Common myeloid progenitor, CD34-positive (primary cell): ENCODE measurements around the gene NKG7.
A peak's percentile ranks its signal among the peaks of the same experiment; 100 is the strongest.

Source experiments
- CTCF ChIA-PET: fragments of 350-600 bp; sonication (Branson Sonifier 250); formaldehyde crosslinking; loops from one replicate; lab custom pipeline; 2021; ENCODE audit warnings: antibody characterized with exemption; lab: Charles Lee
- POLR2A ChIA-PET: fragments of 350-600 bp; sonication (Branson Sonifier 250); formaldehyde crosslinking; loops from one replicate; lab custom pipeline; 2021; ENCODE audit warnings: antibody characterized with exemption; lab: Charles Lee
- DNase-seq, 3 donors: peaks; one replicate each; pipeline versions ENCODE4 v3.0.0 to v3.0.0-alpha.2; 2013
- H3K27ac ChIP-seq, 2 experiments: 1 replicate in 1 of 2; 2 replicates in 1 of 2; pipeline ENCODE4 v1.7.0; 2013; ENCODE audit warnings: inconsistent platforms in 2 of 2, low read length in 2 of 2, mild to moderate bottlenecking in 2 of 2, low read depth in 1 of 2, moderate library complexity in 1 of 2; ENCODE audit not compliant: severe bottlenecking in 2 of 2, insufficient read depth in 1 of 2, poor library complexity in 1 of 2
- H3K27me3 ChIP-seq, 5 experiments: replicated peaks in 2 of 5; 1 replicate in 3 of 5; 2 replicates in 2 of 5; pipeline versions ENCODE4 v1.6.1 to v1.7.0; 2013; ENCODE audit warnings: low read length in 4 of 5, mild to moderate bottlenecking in 2 of 5, moderate library complexity in 2 of 5, inconsistent platforms in 1 of 5; ENCODE audit not compliant: insufficient read depth in 5 of 5, control insufficient read depth in 4 of 5
- H3K36me3 ChIP-seq, 4 experiments: 1 replicate in 2 of 4; 2 replicates in 2 of 4; pipeline versions ENCODE4 v1.6.1 to v1.7.0; 2013; ENCODE audit warnings: low read length in 3 of 4, control low read depth in 1 of 4, mild to moderate bottlenecking in 1 of 4; ENCODE audit not compliant: control insufficient read depth in 4 of 4, insufficient read depth in 4 of 4
- H3K4me1 ChIP-seq, 4 experiments: 1 replicate in 3 of 4; 2 replicates in 1 of 4; pipeline versions ENCODE4 v1.6.1 to v1.7.1; 2013; ENCODE audit warnings: low read length in 3 of 4, mild to moderate bottlenecking in 3 of 4, control low read depth in 1 of 4, inconsistent platforms in 1 of 4, moderate library complexity in 1 of 4; ENCODE audit not compliant: control insufficient read depth in 4 of 4, insufficient read depth in 4 of 4; ENCODE audit errors: control extremely low read depth in 1 of 4
- H3K4me3 ChIP-seq, 7 experiments: 1 replicate in 4 of 7; 2 replicates in 3 of 7; pipeline versions ENCODE4 v1.5.1 to v1.7.0; 2013; ENCODE audit warnings: mild to moderate bottlenecking in 7 of 7, low read length in 6 of 7, moderate library complexity in 6 of 7, inconsistent platforms in 2 of 7, low read depth in 2 of 7, control low read depth in 1 of 7; ENCODE audit not compliant: insufficient read depth in 4 of 7, control insufficient read depth in 1 of 7; ENCODE audit errors: extremely low read depth in 1 of 7
- H3K9me3 ChIP-seq, 5 experiments: 1 replicate in 4 of 5; 2 replicates in 1 of 5; pipeline versions ENCODE4 v1.6.1 to v1.7.1; 2013; ENCODE audit warnings: low read length in 4 of 5, mild to moderate bottlenecking in 2 of 5, inconsistent platforms in 1 of 5, low read depth in 1 of 5, moderate library complexity in 1 of 5; ENCODE audit not compliant: control insufficient read depth in 4 of 5, insufficient read depth in 2 of 5; ENCODE audit errors: control extremely low read depth in 1 of 5
- WGBS: methylation state at CpG from one replicate; pipeline ENCODE4 v1.1.5; 2013; ENCODE audit not compliant: insufficient coverage; 5-methylcytosine and 5-hydroxymethylcytosine counted together

Gene NKG7

GRCh38 chr19:51392701-51393100 lies 20.2 kb upstream of the NKG7 start:
- no peaks in the 10 kb centered on the region for H3K36me3 ChIP-seq
- H3K27me3 ChIP-seq, result no peaks in the 10 kb centered on the region
- no peak overlapping the region for H3K4me3 ChIP-seq
- no CpG with 5 or more reads among the region's 1 CpG for WGBS
- peaks cover 0 to 28% (median 24%) of the 10 kb centered on the region in 4 experiments for H3K4me1 ChIP-seq
- no peaks in the 10 kb centered on the region for H3K9me3 ChIP-seq
- ChIA-PET CTCF (no interaction called here), POLR2A (no interaction called here)
- no peak for DNase-seq
- no peak overlapping the region for H3K27ac ChIP-seq

- DNase-seq, result no peak
- Histone ChIP-seq H3K4me3 (peak overlapping the region in 6 of 7 experiments; percentile 19 to 69 (median 51)), H3K27me3 (no peaks in the 10 kb centered on the region), H3K4me1 (peaks cover 0 to 28% (median 24%) of the 10 kb centered on the region in 4 experiments), H3K36me3 (no peaks in the 10 kb centered on the region), H3K27ac (peak overlapping the region in 1 of 2 experiments; percentile 73), H3K9me3 (no peaks in the 10 kb centered on the region)
- ChIA-PET CTCF (no interaction called here), POLR2A (interaction anchor here (1.0 kb wide), 1 partner anchor 24 kb away, joined by 4 read pairs; no protein-coding TSS in a partner anchor)
- 43% methylated on average over 6 of the region's 8 CpGs for WGBS
These were observed 18.7 kb upstream of the NKG7 start for GRCh38 chr19:51391073-51391611.

GRCh38 chr19:51389143-51389542 lies 16.7 kb upstream of the NKG7 start:
- H3K4me3 ChIP-seq, result no peak overlapping the region
- no peak for DNase-seq
- no peak overlapping the region for H3K27ac ChIP-seq
- H3K36me3 ChIP-seq, result no peaks in the 10 kb centered on the region
- H3K27me3 ChIP-seq, result no peaks in the 10 kb centered on the region
- ChIA-PET POLR2A (no interaction called here), CTCF (interaction anchor here (0.9 to 1.6 kb wide), 3 partner anchors 10 to 49 kb away, joined by 3 to 5 read pairs (median 4); no protein-coding TSS in a partner anchor)
- no peaks in the 10 kb centered on the region for H3K9me3 ChIP-seq
- 96% methylated on average over 8 of the region's 14 CpGs for WGBS
- peaks cover 0 to 17% (median 13%) of the 10 kb centered on the region in 4 experiments for H3K4me1 ChIP-seq

- CTCF ChIA-PET, result interaction anchor here (0.8 to 1.6 kb wide), 3 partner anchors 9 to 48 kb away, joined by 3 to 5 read pairs (median 4); no protein-coding TSS in a partner anchor
- no peaks in the 10 kb centered on the region for H3K9me3 ChIP-seq
- H3K4me1 ChIP-seq, result peaks cover 0 to 12% (median 7%) of the 10 kb centered on the region in 4 experiments
- POLR2A ChIA-PET, result no interaction called here
- WGBS, result 96% methylated on average over 14 of the region's 15 CpGs
- H3K4me3 ChIP-seq, result no peak within 1 kb of the TSS
- H3K27ac ChIP-seq, result no peak within 1 kb of the TSS
- H3K27me3 ChIP-seq, result no peaks in the 10 kb centered on the region
- H3K36me3 ChIP-seq, result no peaks in the 10 kb centered on the region
- no peak for DNase-seq
These were observed 15.5 kb upstream of the NKG7 start, which contains the start of gene LIM2 for GRCh38 chr19:51387924-51388389. LIM2 (minus strand) TSS chr19:51387974; CDS start chr19:51387443, 531 bp downstream.

- H3K4me1 ChIP-seq, result peaks cover 0 to 12% (median 7%) of the 10 kb centered on the region in 4 experiments
- 97% methylated on average over 14 of the region's 14 CpGs for WGBS
- no peaks in the 10 kb centered on the region for H3K27me3 ChIP-seq
- POLR2A ChIA-PET, result no interaction called here
- CTCF ChIA-PET, result no interaction called here
- no peaks in the 10 kb centered on the region for H3K9me3 ChIP-seq
- DNase-seq, result no peak
- H3K36me3 ChIP-seq, result no peaks in the 10 kb centered on the region
- H3K4me3 ChIP-seq, result no peak overlapping the region
- no peak overlapping the region for H3K27ac ChIP-seq
These were observed 14.5 kb upstream of the NKG7 start for GRCh38 chr19:51386882-51387520.

- peaks cover 0 to 6% (median 2%) of the 10 kb centered on the region in 4 experiments for H3K4me1 ChIP-seq
- no peak for DNase-seq
- no peak overlapping the region for H3K27ac ChIP-seq
- H3K27me3 ChIP-seq, result no peaks in the 10 kb centered on the region
- WGBS, result 100% methylated on average over 4 of the region's 4 CpGs
- CTCF ChIA-PET, result no interaction called here
- H3K4me3 ChIP-seq, result no peak overlapping the region
- POLR2A ChIA-PET, result interaction anchor here (0.6 kb wide), 1 partner anchor 9 kb away, joined by 4 read pairs; the partner anchor contains the start of gene C19orf84
- peaks cover 0 to 4% (median 0%) of the 10 kb centered on the region in 5 experiments for H3K9me3 ChIP-seq
- no peaks in the 10 kb centered on the region for H3K36me3 ChIP-seq
These were observed 9.6 kb upstream of the NKG7 start for GRCh38 chr19:51382004-51382403.

- Histone ChIP-seq H3K36me3 (no peaks in the 10 kb centered on the region), H3K27ac (no peak overlapping the region), H3K4me1 (peaks cover 2 to 22% (median 17%) of the 10 kb centered on the region in 4 experiments), H3K4me3 (no peak overlapping the region), H3K9me3 (peaks cover 0 to 4% (median 0%) of the 10 kb centered on the region in 5 experiments), H3K27me3 (no peaks in the 10 kb centered on the region)
- POLR2A ChIA-PET, result no interaction called here
- DNase-seq, result no peak
- WGBS, result 97% methylated on average over 5 of the region's 9 CpGs
- CTCF ChIA-PET, result interaction anchor here (1.3 kb wide), 2 partner anchors 10 to 11 kb away, joined by 3 read pairs; partner anchors contain the start of genes C19orf84 and CLDND2
These were observed 7.9 kb upstream of the NKG7 start for GRCh38 chr19:51380379-51380778.
